H1 (cell line): ENCODE results near the gene GPBP1L1. TPM values are rescaled to one million over a fixed set of nuclear protein-coding genes. Genes with fewer than 3 reads are reported as not detected.

ENCODE experiments used
- ASH2L ChIP-seq: fragments of 200-600, 300-600 bp; sonication (generic); IDR thresholded peaks from one replicate; pipeline ENCODE4 v1.7.1; 2017; ENCODE audit warnings: low read length
- BCL11A ChIP-seq, 2 experiments: IDR thresholded peaks; one replicate each; pipeline ENCODE4 v1.6.1; 2011; ENCODE audit warnings: low read depth in 2 of 2, low read length in 2 of 2, mild to moderate bottlenecking in 2 of 2
- CBX5 ChIP-seq: fragments of 300-800, 300-1000 bp; sonication (generic); IDR thresholded peaks from 2 replicates; pipeline ENCODE4 v1.7.1; 2016; ENCODE audit warnings: antibody characterized with exemption, low read length, low read depth
- CEBPB ChIP-seq: IDR thresholded peaks from 2 replicates; pipeline ENCODE4 v1.6.1; 2012; ENCODE audit warnings: low read depth, low read length
- NRF1 ChIP-seq: IDR thresholded peaks from 2 replicates; pipeline ENCODE4 v1.6.1; 2011; ENCODE audit warnings: mild to moderate bottlenecking, low read depth, low read length, improper control_type of control experiment
- RFX5 ChIP-seq: IDR thresholded peaks from 2 replicates; pipeline ENCODE4 v1.6.1; 2011; ENCODE audit warnings: low read depth, low read length, improper control_type of control experiment, borderline replicate concordance
- polyA plus RNA-seq, 7 experiments: library from polyadenylated mRNA; depleted of rRNA in 3 of 7; stranded (reverse) in 5 of 7; unstranded in 2 of 7; fragments of >200 nt in 5 of 7; fragments of 200-250 nt in 2 of 7; gene quantifications; 1 replicate in 5 of 7; 2 replicates in 1 of 7; 4 replicates in 1 of 7; pipeline versions ENCODE4 v1.2.1 to v1.2.3, GENCODE V29; 2011 to 2013; ENCODE audit warnings: missing spikeins in 2 of 7, mixed read lengths in 2 of 7
- total RNA-seq: library from RNA; stranded (reverse); fragmentation: NEBNext Ultra II Directional; extraction: Animal tissue kit (Norgen Biotek cat#: 25700); gene quantifications from 2 replicates; pipeline ENCODE4 v1.2.1, GENCODE V29; 2021
- TF ChIP-seq, protein P1 (sequence below): fragments of 300-600 bp; sonication (generic); IDR thresholded peaks from 2 replicates; pipeline ENCODE4 v1.7.1; 2012; ENCODE audit warnings: low read length, moderate library complexity, mild to moderate bottlenecking, inconsistent platforms; ENCODE audit not compliant: insufficient replicate concordance
- TF ChIP-seq, protein P2 (sequence below): IDR thresholded peaks from 2 replicates; pipeline ENCODE4 v1.6.1; 2011; ENCODE audit warnings: low read depth, mild to moderate bottlenecking, low read length; ENCODE audit not compliant: insufficient read depth
- TF ChIP-seq, protein P3 (sequence below), 3 experiments: IDR thresholded peaks; 1 replicate in 2 of 3; 2 replicates in 1 of 3; pipeline versions ENCODE4 v1.5.1 to v1.6.1; 2011; ENCODE audit warnings: low read length in 3 of 3, mild to moderate bottlenecking in 3 of 3, inconsistent platforms in 2 of 3, low read depth in 1 of 3, moderate library complexity in 1 of 3; ENCODE audit not compliant: insufficient read depth in 1 of 3; ENCODE audit errors: control extremely low read depth in 1 of 3

GPBP1L1 gene
- total and polyA plus RNA-seq, 2 of the 8 experiments (the other 6 are each of a cell fraction or from before 2014, with no cell fraction given): 70.1 to 119 TPM

DNA sequence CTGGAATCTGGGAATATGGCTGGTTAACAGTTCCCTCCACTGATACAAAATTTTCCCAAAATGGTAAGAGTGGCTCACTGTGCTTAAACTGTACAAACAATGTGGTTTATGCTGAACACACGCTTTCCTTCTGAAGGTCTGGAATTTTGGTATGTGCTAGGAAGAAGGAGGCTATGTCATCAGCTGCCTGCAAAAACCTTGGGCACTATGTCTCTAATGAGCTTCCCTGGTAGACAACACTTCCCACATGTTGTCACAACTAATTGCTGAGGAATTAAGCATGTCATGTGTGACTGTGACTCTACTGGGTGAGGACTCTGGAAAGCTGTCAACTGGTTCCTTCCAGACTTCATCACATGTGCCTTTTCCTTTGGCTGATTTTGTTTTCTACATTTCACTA is 34.9 kb upstream of the GPBP1L1 start (continued):
- TF ChIP-seq, protein P1, sequence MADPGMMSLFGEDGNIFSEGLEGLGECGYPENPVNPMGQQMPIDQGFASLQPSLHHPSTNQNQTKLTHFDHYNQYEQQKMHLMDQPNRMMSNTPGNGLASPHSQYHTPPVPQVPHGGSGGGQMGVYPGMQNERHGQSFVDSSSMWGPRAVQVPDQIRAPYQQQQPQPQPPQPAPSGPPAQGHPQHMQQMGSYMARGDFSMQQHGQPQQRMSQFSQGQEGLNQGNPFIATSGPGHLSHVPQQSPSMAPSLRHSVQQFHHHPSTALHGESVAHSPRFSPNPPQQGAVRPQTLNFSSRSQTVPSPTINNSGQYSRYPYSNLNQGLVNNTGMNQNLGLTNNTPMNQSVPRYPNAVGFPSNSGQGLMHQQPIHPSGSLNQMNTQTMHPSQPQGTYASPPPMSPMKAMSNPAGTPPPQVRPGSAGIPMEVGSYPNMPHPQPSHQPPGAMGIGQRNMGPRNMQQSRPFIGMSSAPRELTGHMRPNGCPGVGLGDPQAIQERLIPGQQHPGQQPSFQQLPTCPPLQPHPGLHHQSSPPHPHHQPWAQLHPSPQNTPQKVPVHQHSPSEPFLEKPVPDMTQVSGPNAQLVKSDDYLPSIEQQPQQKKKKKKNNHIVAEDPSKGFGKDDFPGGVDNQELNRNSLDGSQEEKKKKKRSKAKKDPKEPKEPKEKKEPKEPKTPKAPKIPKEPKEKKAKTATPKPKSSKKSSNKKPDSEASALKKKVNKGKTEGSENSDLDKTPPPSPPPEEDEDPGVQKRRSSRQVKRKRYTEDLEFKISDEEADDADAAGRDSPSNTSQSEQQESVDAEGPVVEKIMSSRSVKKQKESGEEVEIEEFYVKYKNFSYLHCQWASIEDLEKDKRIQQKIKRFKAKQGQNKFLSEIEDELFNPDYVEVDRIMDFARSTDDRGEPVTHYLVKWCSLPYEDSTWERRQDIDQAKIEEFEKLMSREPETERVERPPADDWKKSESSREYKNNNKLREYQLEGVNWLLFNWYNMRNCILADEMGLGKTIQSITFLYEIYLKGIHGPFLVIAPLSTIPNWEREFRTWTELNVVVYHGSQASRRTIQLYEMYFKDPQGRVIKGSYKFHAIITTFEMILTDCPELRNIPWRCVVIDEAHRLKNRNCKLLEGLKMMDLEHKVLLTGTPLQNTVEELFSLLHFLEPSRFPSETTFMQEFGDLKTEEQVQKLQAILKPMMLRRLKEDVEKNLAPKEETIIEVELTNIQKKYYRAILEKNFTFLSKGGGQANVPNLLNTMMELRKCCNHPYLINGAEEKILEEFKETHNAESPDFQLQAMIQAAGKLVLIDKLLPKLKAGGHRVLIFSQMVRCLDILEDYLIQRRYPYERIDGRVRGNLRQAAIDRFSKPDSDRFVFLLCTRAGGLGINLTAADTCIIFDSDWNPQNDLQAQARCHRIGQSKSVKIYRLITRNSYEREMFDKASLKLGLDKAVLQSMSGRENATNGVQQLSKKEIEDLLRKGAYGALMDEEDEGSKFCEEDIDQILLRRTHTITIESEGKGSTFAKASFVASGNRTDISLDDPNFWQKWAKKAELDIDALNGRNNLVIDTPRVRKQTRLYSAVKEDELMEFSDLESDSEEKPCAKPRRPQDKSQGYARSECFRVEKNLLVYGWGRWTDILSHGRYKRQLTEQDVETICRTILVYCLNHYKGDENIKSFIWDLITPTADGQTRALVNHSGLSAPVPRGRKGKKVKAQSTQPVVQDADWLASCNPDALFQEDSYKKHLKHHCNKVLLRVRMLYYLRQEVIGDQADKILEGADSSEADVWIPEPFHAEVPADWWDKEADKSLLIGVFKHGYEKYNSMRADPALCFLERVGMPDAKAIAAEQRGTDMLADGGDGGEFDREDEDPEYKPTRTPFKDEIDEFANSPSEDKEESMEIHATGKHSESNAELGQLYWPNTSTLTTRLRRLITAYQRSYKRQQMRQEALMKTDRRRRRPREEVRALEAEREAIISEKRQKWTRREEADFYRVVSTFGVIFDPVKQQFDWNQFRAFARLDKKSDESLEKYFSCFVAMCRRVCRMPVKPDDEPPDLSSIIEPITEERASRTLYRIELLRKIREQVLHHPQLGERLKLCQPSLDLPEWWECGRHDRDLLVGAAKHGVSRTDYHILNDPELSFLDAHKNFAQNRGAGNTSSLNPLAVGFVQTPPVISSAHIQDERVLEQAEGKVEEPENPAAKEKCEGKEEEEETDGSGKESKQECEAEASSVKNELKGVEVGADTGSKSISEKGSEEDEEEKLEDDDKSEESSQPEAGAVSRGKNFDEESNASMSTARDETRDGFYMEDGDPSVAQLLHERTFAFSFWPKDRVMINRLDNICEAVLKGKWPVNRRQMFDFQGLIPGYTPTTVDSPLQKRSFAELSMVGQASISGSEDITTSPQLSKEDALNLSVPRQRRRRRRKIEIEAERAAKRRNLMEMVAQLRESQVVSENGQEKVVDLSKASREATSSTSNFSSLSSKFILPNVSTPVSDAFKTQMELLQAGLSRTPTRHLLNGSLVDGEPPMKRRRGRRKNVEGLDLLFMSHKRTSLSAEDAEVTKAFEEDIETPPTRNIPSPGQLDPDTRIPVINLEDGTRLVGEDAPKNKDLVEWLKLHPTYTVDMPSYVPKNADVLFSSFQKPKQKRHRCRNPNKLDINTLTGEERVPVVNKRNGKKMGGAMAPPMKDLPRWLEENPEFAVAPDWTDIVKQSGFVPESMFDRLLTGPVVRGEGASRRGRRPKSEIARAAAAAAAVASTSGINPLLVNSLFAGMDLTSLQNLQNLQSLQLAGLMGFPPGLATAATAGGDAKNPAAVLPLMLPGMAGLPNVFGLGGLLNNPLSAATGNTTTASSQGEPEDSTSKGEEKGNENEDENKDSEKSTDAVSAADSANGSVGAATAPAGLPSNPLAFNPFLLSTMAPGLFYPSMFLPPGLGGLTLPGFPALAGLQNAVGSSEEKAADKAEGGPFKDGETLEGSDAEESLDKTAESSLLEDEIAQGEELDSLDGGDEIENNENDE: no peak
- TF ChIP-seq, protein P2, sequence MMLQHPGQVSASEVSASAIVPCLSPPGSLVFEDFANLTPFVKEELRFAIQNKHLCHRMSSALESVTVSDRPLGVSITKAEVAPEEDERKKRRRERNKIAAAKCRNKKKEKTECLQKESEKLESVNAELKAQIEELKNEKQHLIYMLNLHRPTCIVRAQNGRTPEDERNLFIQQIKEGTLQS: no peak
- no peak for TF ChIP-seq NRF1
- TF ChIP-seq ASH2L: no peak
- TF ChIP-seq CBX5: no peak
- TF ChIP-seq BCL11A (IDR thresholded peaks at IDR 0.05; ENCODE audit: low read depth in 2 of 2, low read length in 2 of 2): no peak
- TF ChIP-seq, protein P3, sequence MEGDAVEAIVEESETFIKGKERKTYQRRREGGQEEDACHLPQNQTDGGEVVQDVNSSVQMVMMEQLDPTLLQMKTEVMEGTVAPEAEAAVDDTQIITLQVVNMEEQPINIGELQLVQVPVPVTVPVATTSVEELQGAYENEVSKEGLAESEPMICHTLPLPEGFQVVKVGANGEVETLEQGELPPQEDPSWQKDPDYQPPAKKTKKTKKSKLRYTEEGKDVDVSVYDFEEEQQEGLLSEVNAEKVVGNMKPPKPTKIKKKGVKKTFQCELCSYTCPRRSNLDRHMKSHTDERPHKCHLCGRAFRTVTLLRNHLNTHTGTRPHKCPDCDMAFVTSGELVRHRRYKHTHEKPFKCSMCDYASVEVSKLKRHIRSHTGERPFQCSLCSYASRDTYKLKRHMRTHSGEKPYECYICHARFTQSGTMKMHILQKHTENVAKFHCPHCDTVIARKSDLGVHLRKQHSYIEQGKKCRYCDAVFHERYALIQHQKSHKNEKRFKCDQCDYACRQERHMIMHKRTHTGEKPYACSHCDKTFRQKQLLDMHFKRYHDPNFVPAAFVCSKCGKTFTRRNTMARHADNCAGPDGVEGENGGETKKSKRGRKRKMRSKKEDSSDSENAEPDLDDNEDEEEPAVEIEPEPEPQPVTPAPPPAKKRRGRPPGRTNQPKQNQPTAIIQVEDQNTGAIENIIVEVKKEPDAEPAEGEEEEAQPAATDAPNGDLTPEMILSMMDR (IDR thresholded peaks at IDR 0.05; ENCODE audit: control extremely low read depth in 1 of 3, insufficient read depth in 1 of 3, low read depth in 1 of 3, low read length in 3 of 3): no peak
- no peak for TF ChIP-seq RFX5
- TF ChIP-seq CEBPB: no peak
